Tibial artery (tissue), 4 donors: Measurements from ENCODE around the gene NUP210.
A peak's percentile ranks its signal among the peaks of the same experiment; 100 is the strongest.
"Not testable (repeated sequence)": the region's sequence is repeated elsewhere in the genome, so short reads cannot be mapped to it uniquely, and the experiment has no call there.

Source experiments
- DNase-seq, 2 donors: peaks; one replicate each; pipeline ENCODE4 v3.0.0-alpha.2; 2019
- H3K27ac ChIP-seq, 2 donors: fragments of 200-600 bp; sonication (generic) in 1 of 2; 1 replicate in 1 of 2; 2 replicates in 1 of 2; pipeline ENCODE4 v1.5.1; 2018 to 2019; ENCODE audit warnings: mild to moderate bottlenecking in 1 of 2
- H3K27me3 ChIP-seq, 2 donors: fragments of 200-600 bp; sonication (generic) in 1 of 2; one replicate each; pipeline versions ENCODE4 v1.5.1 to v1.6.0; 2016 to 2019
- H3K36me3 ChIP-seq, 3 donors: fragments of 200-600 bp; sonication (generic) in 2 of 3; one replicate each; pipeline ENCODE4 v1.5.1; 2016 to 2019; ENCODE audit warnings: mild to moderate bottlenecking in 2 of 3
- H3K4me1 ChIP-seq, 4 donors: fragments of 200-600 bp; sonication (generic) in 2 of 4; 1 replicate in 3 of 4; 2 replicates in 1 of 4; pipeline ENCODE4 v1.5.1; 2016 to 2019
- H3K4me3 ChIP-seq, 2 donors: fragments of 200-600 bp; sonication (generic) in 1 of 2; 1 replicate in 1 of 2; 2 replicates in 1 of 2; pipeline ENCODE4 v1.5.1; 2018 to 2019; ENCODE audit warnings: mild to moderate bottlenecking in 2 of 2
- H3K9me3 ChIP-seq, 3 donors: fragments of 200-600 bp; sonication (generic) in 1 of 3; one replicate each; pipeline ENCODE4 v1.5.1; 2016 to 2019
- intact Hi-C: fragments of 100-400 bp; cut with DNase I; formaldehyde crosslinking; loops from one replicate; pipeline ENCODE4 v1.15.0; 2023; ENCODE audit warnings: low total_unique reads
- TF ChIP-seq, protein P1 (sequence below), 2 experiments: fragments of 200-600 bp in 1 of 2; fragments of 450-650 bp in 1 of 2; IDR thresholded peaks; one replicate each; pipeline ENCODE4 v1.5.1; 2017 to 2019; ENCODE audit warnings: antibody characterized with exemption in 2 of 2, mild to moderate bottlenecking in 1 of 2, moderate library complexity in 1 of 2

Gene NUP210

DNA sequence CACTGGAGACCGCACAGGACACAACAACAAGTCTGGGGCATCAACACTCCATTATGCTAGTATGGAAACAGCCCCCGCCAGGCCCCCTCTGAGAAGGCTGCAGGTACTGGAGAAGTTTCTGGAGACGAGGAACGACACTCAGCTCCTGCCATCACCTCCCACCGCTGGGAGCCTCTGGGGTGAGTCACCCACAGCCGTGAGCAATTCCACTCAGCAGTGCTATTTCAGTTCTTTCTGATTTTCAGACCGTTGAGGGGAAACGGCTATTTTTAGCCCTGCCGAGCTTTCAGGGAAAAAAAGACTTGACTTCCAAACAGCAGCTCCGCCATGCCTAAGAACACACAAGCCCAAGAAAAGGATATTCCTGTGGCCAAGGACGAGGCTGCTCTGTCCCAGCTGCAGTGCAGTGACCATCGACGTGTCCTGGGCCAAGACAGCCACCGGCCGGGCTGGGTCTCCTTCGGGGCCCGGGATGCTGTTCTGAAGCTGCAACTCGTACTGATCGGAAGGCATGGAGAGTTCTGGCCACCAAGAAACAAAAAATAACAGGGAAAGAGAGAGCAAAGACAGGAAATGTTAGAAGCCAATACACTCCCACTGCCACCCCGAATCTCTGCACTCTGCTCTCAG, 40.8 kb downstream of the NUP210 start:
- TF ChIP-seq, protein P1, sequence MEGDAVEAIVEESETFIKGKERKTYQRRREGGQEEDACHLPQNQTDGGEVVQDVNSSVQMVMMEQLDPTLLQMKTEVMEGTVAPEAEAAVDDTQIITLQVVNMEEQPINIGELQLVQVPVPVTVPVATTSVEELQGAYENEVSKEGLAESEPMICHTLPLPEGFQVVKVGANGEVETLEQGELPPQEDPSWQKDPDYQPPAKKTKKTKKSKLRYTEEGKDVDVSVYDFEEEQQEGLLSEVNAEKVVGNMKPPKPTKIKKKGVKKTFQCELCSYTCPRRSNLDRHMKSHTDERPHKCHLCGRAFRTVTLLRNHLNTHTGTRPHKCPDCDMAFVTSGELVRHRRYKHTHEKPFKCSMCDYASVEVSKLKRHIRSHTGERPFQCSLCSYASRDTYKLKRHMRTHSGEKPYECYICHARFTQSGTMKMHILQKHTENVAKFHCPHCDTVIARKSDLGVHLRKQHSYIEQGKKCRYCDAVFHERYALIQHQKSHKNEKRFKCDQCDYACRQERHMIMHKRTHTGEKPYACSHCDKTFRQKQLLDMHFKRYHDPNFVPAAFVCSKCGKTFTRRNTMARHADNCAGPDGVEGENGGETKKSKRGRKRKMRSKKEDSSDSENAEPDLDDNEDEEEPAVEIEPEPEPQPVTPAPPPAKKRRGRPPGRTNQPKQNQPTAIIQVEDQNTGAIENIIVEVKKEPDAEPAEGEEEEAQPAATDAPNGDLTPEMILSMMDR (IDR thresholded peaks at IDR 0.05) = no peak
- peak; percentile 29 to 81 for DNase-seq
- no peaks in the 10 kb centered on the region for H3K9me3 ChIP-seq
- intact Hi-C loops = no loop called here
- H3K27ac ChIP-seq = peak overlapping the region; percentile 58 to 76
- no peaks in the 10 kb centered on the region for H3K27me3 ChIP-seq
- H3K36me3 ChIP-seq = no peaks in the 10 kb centered on the region
- H3K4me3 ChIP-seq = peak overlapping the region in 1 of 2 donors; percentile 8
- H3K4me1 ChIP-seq = peaks cover 0 to 41% (median 22%) of the 10 kb centered on the region in 4 donors

DNA sequence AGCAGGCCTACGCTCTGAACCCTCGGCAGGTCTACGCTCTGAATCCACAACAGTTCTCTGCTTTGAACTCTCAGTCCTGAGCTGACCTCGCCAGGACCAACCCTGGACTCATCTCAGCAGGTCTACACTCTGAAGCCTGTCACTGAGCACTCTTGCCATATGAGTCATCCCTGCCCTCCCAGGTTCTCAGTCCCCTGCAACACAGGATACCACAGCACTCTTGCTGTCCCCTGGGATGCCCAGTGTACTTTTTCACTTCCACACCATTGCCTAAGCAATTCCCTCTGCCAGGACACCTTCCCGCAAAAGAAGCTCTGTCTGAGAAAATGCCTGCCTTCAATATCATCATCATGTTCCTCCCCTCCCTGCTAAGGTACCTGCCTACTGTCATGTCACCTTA, 42.0 kb downstream of the NUP210 start:
- intact Hi-C loops = no loop called here
- Histone ChIP-seq H3K27me3 (no peaks in the 10 kb centered on the region), H3K27ac (peak overlapping the region in 1 of 2 donors; percentile 76), H3K36me3 (no peaks in the 10 kb centered on the region), H3K4me3 (no peak overlapping the region), H3K9me3 (no peaks in the 10 kb centered on the region), H3K4me1 (peaks cover 0 to 41% (median 22%) of the 10 kb centered on the region in 4 donors)
- TF ChIP-seq, protein P1 (IDR thresholded peaks at IDR 0.05) = no peak
- DNase-seq = no peak

DNA sequence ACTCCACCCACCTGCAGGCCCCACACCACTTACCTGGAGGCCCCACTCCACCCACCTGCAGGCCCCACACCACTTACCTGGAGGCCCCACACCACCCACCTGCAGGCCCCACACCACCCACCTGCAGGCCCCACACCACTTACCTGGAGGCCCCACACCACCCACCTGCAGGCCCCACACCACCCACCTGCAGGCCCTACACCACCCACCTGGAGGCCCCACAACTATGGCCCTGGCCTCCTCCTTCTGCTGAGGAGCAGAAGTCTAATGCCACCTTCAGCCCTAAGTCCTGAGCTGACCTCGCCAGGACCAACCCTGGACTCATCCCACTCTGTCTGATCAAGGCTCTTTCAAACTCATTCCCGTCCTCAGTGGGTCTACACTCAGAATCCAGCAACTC, 42.4 kb downstream of the NUP210 start:
- H3K4me1 ChIP-seq = peaks cover 0 to 41% (median 22%) of the 10 kb centered on the region in 4 donors
- H3K36me3 ChIP-seq, H3K9me3 ChIP-seq, H3K4me3 ChIP-seq, H3K27me3 ChIP-seq, DNase-seq, intact Hi-C loops, H3K27ac ChIP-seq: not testable (repeated sequence)

DNA sequence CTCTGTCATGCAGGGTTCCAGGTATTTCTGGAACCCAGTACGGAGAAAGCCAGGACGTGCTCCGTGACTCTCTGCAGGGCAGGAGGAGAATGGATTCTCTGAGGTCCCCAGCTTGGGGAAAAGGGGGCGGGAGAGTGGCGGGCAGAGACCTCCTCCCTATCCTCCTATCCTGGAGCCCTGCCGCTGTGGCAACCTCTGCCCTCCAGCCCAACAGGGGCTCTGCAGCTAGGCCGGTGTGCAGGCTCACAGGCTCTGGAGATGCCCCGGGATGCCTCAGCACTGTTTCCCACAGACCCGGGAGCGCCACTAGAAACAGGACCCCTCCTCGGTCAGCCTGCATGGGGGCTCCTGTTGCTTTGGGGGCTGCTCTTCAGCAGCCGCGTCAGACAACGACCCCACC, 43.1 kb downstream of the NUP210 start:
- no peak for DNase-seq
- Histone ChIP-seq H3K9me3 (no peaks in the 10 kb centered on the region), H3K27me3 (no peaks in the 10 kb centered on the region), H3K4me1 (peaks cover 0 to 41% (median 22%) of the 10 kb centered on the region in 4 donors), H3K4me3 (no peak overlapping the region), H3K36me3 (peaks cover 0 to 8% (median 0%) of the 10 kb centered on the region in 3 donors), H3K27ac (no peak overlapping the region)
- intact Hi-C loops = no loop called here
- TF ChIP-seq, protein P1 (IDR thresholded peaks at IDR 0.05) = no peak

DNA sequence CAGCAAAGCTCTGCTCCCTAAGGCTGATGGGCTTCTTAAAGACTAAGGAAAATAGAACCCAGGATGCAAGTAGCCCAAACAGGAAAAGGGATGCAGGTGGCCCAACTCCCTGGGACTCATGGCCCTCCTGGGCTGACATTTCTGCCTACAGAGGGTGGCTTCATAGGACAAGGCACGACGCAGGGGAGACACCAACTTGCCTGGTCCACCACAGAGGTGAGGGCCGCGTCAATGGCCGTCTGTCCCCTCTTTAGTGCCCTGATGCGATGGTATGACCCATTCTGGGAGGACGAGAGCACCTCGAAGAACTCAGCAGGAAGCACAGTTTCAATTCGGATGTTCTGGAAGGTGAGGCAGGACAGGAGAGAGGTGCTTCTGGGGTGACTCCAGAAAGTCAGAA, 44.0 kb downstream of the NUP210 start:
- TF ChIP-seq, protein P1 (IDR thresholded peaks at IDR 0.05) = no peak

DNA sequence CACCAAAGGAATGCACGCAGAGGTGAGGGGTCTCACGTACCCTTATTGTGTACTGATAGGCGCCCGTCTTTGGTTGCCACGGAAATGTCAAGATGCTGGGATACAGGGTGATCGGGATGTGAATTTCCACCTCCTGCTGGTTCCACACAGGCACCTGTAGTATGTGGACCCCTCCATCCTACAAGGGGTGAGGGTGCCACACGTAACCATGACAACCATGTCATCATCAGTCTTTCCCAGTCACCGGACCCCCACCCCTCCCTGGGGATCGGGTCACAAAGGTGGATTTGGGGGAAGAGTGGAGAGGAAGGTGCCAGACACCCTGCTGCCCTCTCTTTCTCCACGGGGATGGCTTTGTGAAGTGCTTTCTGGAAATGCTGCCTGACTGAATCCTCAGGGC, 44.7 kb downstream of the NUP210 start:
- TF ChIP-seq, protein P1 (IDR thresholded peaks at IDR 0.05) = no peak
- peaks cover 0 to 27% (median 16%) of the 10 kb centered on the region in 4 donors for H3K4me1 ChIP-seq
- no peaks in the 10 kb centered on the region for H3K9me3 ChIP-seq
- H3K4me3 ChIP-seq = no peak overlapping the region
- no peaks in the 10 kb centered on the region for H3K27me3 ChIP-seq
- no peak for DNase-seq
- H3K36me3 ChIP-seq = peaks cover 0 to 12% (median 0%) of the 10 kb centered on the region in 3 donors
- no peak overlapping the region for H3K27ac ChIP-seq
- intact Hi-C loops = no loop called here

More for the DNA sequence above, 44.0 kb downstream of the NUP210 start:
- no peak for DNase-seq
- no peaks in the 10 kb centered on the region for H3K27me3 ChIP-seq
- H3K36me3 ChIP-seq = peaks cover 0 to 12% (median 0%) of the 10 kb centered on the region in 3 donors
- peaks cover 0 to 33% (median 21%) of the 10 kb centered on the region in 4 donors for H3K4me1 ChIP-seq
- no peak overlapping the region for H3K27ac ChIP-seq
- H3K4me3 ChIP-seq = no peak overlapping the region
- intact Hi-C loops = no loop called here
- no peaks in the 10 kb centered on the region for H3K9me3 ChIP-seq
